ENCODE measurements around the gene ARHGAP5. TPM values are rescaled to one million over a fixed set of nuclear protein-coding genes. Genes with fewer than 3 reads are reported as not detected.

Gene ARHGAP5
- total RNA-seq, 3 donors from 2014 or later, result 115 to 189 (median 121) TPM

GRCh38 chr14:32201193-32201815 is 124.2 kb downstream of the ARHGAP5 start:
- TF ChIP-seq POLR2A (IDR thresholded peaks at IDR 0.05) (no peak), POLR2AphosphoS5 (IDR thresholded peaks at IDR 0.05) (peak in 1 of 3 donors; percentile 48), CTCF (IDR thresholded peaks at IDR 0.05) (no peak)
- H3K27ac ChIP-seq, result peak overlapping the region; percentile 92 to 94
- intact Hi-C loops (cut with DNase I; ENCODE audit: low total_unique reads), result no loop called here

DNA sequence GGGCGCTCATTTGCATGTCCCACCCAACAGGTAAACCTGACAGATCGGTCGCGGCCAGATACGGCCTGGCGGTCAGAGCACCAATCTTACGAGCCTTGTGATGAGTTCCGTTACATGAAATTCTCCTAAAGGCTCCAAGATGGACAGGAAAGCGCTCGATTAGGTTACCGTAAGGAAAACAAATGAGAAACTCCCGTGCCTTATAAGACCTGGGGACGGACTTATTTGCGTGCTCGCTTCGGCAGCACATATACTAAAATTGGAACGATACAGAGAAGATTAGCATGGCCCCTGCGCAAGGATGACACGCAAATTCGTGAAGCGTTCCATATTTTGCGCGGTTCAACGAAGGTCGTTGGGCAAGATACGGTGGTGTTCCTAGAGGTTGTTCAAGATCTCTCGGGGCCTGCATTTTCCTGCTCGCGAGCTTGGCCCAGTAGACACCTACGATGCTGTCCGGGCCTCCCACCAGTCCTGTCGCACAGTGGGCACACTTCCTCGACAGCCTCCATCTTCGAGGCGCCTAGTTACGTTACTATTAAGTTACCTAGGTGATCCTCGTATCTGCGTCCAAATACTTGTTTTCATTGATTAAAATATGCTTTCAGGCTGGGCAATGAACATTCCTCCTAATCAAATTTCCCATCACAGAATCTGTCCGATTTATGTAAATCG is 124.8 kb downstream of the ARHGAP5 start, which contains the start of gene RNU6-7:
TSS of gene RNU6-7 (plus strand) at position 230 of the 675 bp plus-strand sequence.
- H3K9me3 ChIP-seq, result no peaks in the 10 kb centered on the region
- H3K4me1 ChIP-seq, result no peaks in the 10 kb centered on the region
- H3K27me3 ChIP-seq, result no peaks in the 10 kb centered on the region
- H3K27ac ChIP-seq, result peak within 1 kb of the TSS; percentile 92 to 94
- intact Hi-C loops (cut with DNase I; ENCODE audit: low total_unique reads), result no loop called here
- peak in 1 of 2 donors; percentile 22 for DNase-seq (ENCODE audit: low spot score in 2 of 2)
- H3K36me3 ChIP-seq, result no peaks in the 10 kb centered on the region
- peak within 1 kb of the TSS; percentile 67 to 87 (median 75) for H3K4me3 ChIP-seq
- no peak for TF ChIP-seq CTCF (IDR thresholded peaks at IDR 0.05)
- peak in 1 of 3 donors; percentile 33 for TF ChIP-seq POLR2AphosphoS5 (IDR thresholded peaks at IDR 0.05)
- no peak for TF ChIP-seq POLR2A (IDR thresholded peaks at IDR 0.05)

More at GRCh38 chr14:32201193-32201815, 124.2 kb downstream of the ARHGAP5 start:
- H3K36me3 ChIP-seq, result no peaks in the 10 kb centered on the region
- no peaks in the 10 kb centered on the region for H3K4me1 ChIP-seq
- H3K27me3 ChIP-seq, result no peaks in the 10 kb centered on the region
- peak overlapping the region; percentile 67 to 87 (median 75) for H3K4me3 ChIP-seq
- no peaks in the 10 kb centered on the region for H3K9me3 ChIP-seq
- DNase-seq (ENCODE audit: low spot score in 2 of 2), result peak; percentile 81 to 85

- Histone ChIP-seq H3K27me3 (no peaks in the 10 kb centered on the region), H3K4me3 (peak overlapping the region; percentile 67 to 87 (median 75)), H3K27ac (peak overlapping the region; percentile 92 to 94), H3K9me3 (no peaks in the 10 kb centered on the region), H3K4me1 (no peaks in the 10 kb centered on the region), H3K36me3 (no peaks in the 10 kb centered on the region)
- no peak for DNase-seq (ENCODE audit: low spot score in 2 of 2)
- no peak for TF ChIP-seq CTCF (IDR thresholded peaks at IDR 0.05)
- TF ChIP-seq POLR2A (IDR thresholded peaks at IDR 0.05), result no peak
- no peak for TF ChIP-seq POLR2AphosphoS5 (IDR thresholded peaks at IDR 0.05)
- intact Hi-C loops (cut with DNase I; ENCODE audit: low total_unique reads), result no loop called here
Measured at GRCh38 chr14:32202491-32202997, 125.4 kb downstream of the ARHGAP5 start.

DNA sequence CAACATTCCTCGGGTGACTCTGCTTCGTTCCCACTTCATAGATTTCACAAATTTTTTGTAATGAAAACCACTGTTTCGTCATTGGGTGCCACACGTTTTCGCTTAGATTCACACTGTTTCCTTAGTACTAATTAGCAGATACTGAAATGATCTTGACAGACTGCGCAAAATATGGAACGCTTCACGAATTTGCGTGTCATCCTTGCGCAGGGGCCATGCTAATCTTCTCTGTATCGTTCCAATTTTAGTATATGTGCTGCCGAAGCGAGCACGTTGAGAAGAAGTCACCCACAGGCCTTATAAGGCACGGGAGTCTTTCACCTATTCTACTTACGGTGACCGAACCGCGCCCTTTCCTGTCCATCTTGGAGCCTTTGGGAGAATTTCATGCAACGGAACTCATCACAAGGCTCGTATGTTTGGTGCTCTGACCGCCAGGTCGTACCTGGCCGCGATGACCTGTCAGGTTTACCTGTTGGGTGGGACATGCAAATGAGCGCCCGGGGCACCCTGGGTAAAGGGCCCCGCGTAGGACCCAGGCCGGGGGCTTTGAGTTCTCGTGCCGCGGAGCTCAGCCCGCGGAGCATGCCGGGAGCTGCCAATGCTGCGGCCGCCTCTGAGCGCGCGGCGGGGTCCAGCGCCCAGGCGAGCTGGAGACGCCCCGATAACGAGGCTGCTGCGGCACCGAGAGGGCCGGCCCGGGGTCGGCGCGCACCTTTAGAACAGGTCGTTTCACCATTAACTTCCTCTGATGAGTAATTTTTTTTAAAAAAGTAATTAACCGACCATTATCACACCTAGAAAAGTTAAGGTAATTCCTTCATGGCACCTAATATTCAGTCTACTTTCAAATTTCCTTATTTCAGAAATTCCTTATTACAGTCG is 126.1 kb downstream of the ARHGAP5 start, which contains the start of gene RNU6-8:
TSS of gene RNU6-8 (minus strand) at position 272 of the 885 bp plus-strand sequence.
- intact Hi-C loops (cut with DNase I; ENCODE audit: low total_unique reads), result no loop called here
- Histone ChIP-seq H3K27me3 (no peaks in the 10 kb centered on the region), H3K4me3 (peak within 1 kb of the TSS; percentile 67 to 87 (median 75)), H3K27ac (peak within 1 kb of the TSS; percentile 92 to 94), H3K4me1 (no peaks in the 10 kb centered on the region), H3K36me3 (no peaks in the 10 kb centered on the region), H3K9me3 (no peaks in the 10 kb centered on the region)
- TF ChIP-seq CTCF (IDR thresholded peaks at IDR 0.05) (no peak), POLR2A (IDR thresholded peaks at IDR 0.05) (no peak), POLR2AphosphoS5 (IDR thresholded peaks at IDR 0.05) (peak; percentile 72 to 79 (median 72))
- peak; percentile 83 to 85 for DNase-seq (ENCODE audit: low spot score in 2 of 2)

Data from breast epithelium (tissue), 4 donors.